ENCODE measurements around the gene UBASH3A.

UBASH3A gene

GRCh38 chr21:42437786-42438185 is 34.1 kb downstream of the UBASH3A start:
- H3K4me1 ChIP-seq (ENCODE audit: insufficient read depth, low read length, severe bottlenecking), result no peaks in the 10 kb centered on the region
- H3K27ac ChIP-seq (ENCODE audit: low read depth, low read length, poor library complexity, severe bottlenecking), result no peak overlapping the region
- no peak overlapping the region for H3K4me3 ChIP-seq (ENCODE audit: low read depth, low read length, poor library complexity, severe bottlenecking)
- no peaks in the 10 kb centered on the region for H3K36me3 ChIP-seq (ENCODE audit: insufficient read depth, low read length)
- H3K9ac ChIP-seq (ENCODE audit: low read length), result no peak overlapping the region
- no peak overlapping the region for H2AFZ ChIP-seq (ENCODE audit: low read length)
- peaks cover 20% of the 10 kb centered on the region; the same call in 1 of the 2 replicates for H3K27me3 ChIP-seq (ENCODE audit: insufficient read depth, low read length)
- H3K4me2 ChIP-seq (ENCODE audit: low read length), result no peak overlapping the region
- no peaks in the 10 kb centered on the region for H3F3A ChIP-seq (ENCODE audit: insufficient read depth, low read length)
- H3K9me2 ChIP-seq (ENCODE audit: low read depth, low read length), result no peaks in the 10 kb centered on the region
- peaks cover 2% of the 10 kb centered on the region for H3K9me3 ChIP-seq (ENCODE audit: low read length)
- TF ChIP-seq CTCF (IDR thresholded peaks at IDR 0.05; ENCODE audit: low read length) (no peak), EZH2 (IDR thresholded peaks at IDR 0.05; ENCODE audit: borderline replicate concordance, low read length) (no peak)
- no peaks in the 10 kb centered on the region for H3K79me2 ChIP-seq (ENCODE audit: insufficient read depth, low read length)
- no peaks in the 10 kb centered on the region for H4K20me1 ChIP-seq (ENCODE audit: insufficient read depth, low read length)

GRCh38 chr21:42438316-42439205 is 34.9 kb downstream of the UBASH3A start:
- Histone ChIP-seq H2AFZ (ENCODE audit: low read length) (no peak overlapping the region), H3K4me2 (ENCODE audit: low read length) (no peak overlapping the region), H3K9me3 (ENCODE audit: low read length) (no peaks in the 10 kb centered on the region; the same call in 1 of the 2 replicates), H3K27ac (ENCODE audit: low read depth, low read length, poor library complexity, severe bottlenecking) (no peak overlapping the region), H3K79me2 (ENCODE audit: insufficient read depth, low read length) (no peaks in the 10 kb centered on the region), H3K4me1 (ENCODE audit: insufficient read depth, low read length, severe bottlenecking) (no peaks in the 10 kb centered on the region), H3K27me3 (ENCODE audit: insufficient read depth, low read length) (peaks cover 14% of the 10 kb centered on the region; the same call in 1 of the 2 replicates), H3K36me3 (ENCODE audit: insufficient read depth, low read length) (no peaks in the 10 kb centered on the region), H4K20me1 (ENCODE audit: insufficient read depth, low read length) (no peaks in the 10 kb centered on the region), H3K4me3 (ENCODE audit: low read depth, low read length, poor library complexity, severe bottlenecking) (no peak overlapping the region), H3K9ac (ENCODE audit: low read length) (no peak overlapping the region), H3K9me2 (ENCODE audit: low read depth, low read length) (no peaks in the 10 kb centered on the region), H3F3A (ENCODE audit: insufficient read depth, low read length) (no peaks in the 10 kb centered on the region)
- TF ChIP-seq CTCF (IDR thresholded peaks at IDR 0.05; ENCODE audit: low read length) (no peak), EZH2 (IDR thresholded peaks at IDR 0.05; ENCODE audit: borderline replicate concordance, low read length) (no peak)

- Histone ChIP-seq H3K27ac (ENCODE audit: low read depth, low read length, poor library complexity, severe bottlenecking) (no peak overlapping the region), H3K9me2 (ENCODE audit: low read depth, low read length) (no peaks in the 10 kb centered on the region), H3K4me2 (ENCODE audit: low read length) (no peak overlapping the region), H3K36me3 (ENCODE audit: insufficient read depth, low read length) (no peaks in the 10 kb centered on the region), H2AFZ (ENCODE audit: low read length) (no peak overlapping the region), H3K27me3 (ENCODE audit: insufficient read depth, low read length) (peaks cover 14% of the 10 kb centered on the region; the same call in 1 of the 2 replicates), H3F3A (ENCODE audit: insufficient read depth, low read length) (no peaks in the 10 kb centered on the region), H4K20me1 (ENCODE audit: insufficient read depth, low read length) (no peaks in the 10 kb centered on the region), H3K4me3 (ENCODE audit: low read depth, low read length, poor library complexity, severe bottlenecking) (no peak overlapping the region), H3K9ac (ENCODE audit: low read length) (no peak overlapping the region), H3K79me2 (ENCODE audit: insufficient read depth, low read length) (no peaks in the 10 kb centered on the region), H3K4me1 (ENCODE audit: insufficient read depth, low read length, severe bottlenecking) (no peaks in the 10 kb centered on the region), H3K9me3 (ENCODE audit: low read length) (no peaks in the 10 kb centered on the region; the same call in 1 of the 2 replicates)
- TF ChIP-seq EZH2 (IDR thresholded peaks at IDR 0.05; ENCODE audit: borderline replicate concordance, low read length), result no peak
- no peak for TF ChIP-seq CTCF (IDR thresholded peaks at IDR 0.05; ENCODE audit: low read length)
Observed at GRCh38 chr21:42439284-42440186, 35.8 kb downstream of the UBASH3A start.
